Keratinocyte (primary cell): ENCODE measurements around the gene TUT7.

Experiments
- EZH2 ChIP-seq: IDR thresholded peaks from one replicate; pipeline ENCODE4 v1.6.1; 2012; ENCODE audit warnings: inconsistent platforms, mild to moderate bottlenecking, low read length, moderate library complexity
- TF ChIP-seq, protein P1 (sequence below), 3 experiments: IDR thresholded peaks in 1 of 3; conservative IDR thresholded peaks in 1 of 3; optimal IDR thresholded peaks in 1 of 3; 2 replicates in 2 of 3; 3 replicates in 1 of 3; pipeline versions ENCODE3 to v1.5.1; 2011; ENCODE audit warnings: low read length in 3 of 3, mild to moderate bottlenecking in 3 of 3, moderate library complexity in 2 of 3, control low read depth in 1 of 3, inconsistent platforms in 1 of 3; ENCODE audit not compliant: insufficient read depth in 2 of 3; ENCODE audit errors: extremely low read depth in 1 of 3

DNA sequence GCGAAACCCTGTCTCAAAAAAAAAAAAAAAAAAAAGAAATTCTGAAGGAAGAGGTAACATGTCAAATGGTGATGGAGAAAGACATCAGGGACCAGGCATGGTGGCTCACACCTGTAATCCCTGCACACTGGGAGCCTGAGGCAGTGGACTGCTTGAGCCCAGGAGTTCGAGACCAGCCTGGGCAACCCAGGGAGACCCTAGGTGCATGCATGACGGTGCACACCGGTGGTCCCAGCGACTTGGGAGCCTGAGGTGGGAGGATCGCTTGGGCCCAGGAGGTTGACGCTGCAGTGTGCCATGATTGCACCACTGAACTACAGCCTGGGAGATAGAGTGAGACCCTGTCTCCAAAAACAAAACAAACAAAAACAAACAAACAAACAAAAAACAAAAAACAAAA is 73.6 kb downstream of the TUT7 start:
- TF ChIP-seq EZH2, result no peak
- TF ChIP-seq, protein P1, sequence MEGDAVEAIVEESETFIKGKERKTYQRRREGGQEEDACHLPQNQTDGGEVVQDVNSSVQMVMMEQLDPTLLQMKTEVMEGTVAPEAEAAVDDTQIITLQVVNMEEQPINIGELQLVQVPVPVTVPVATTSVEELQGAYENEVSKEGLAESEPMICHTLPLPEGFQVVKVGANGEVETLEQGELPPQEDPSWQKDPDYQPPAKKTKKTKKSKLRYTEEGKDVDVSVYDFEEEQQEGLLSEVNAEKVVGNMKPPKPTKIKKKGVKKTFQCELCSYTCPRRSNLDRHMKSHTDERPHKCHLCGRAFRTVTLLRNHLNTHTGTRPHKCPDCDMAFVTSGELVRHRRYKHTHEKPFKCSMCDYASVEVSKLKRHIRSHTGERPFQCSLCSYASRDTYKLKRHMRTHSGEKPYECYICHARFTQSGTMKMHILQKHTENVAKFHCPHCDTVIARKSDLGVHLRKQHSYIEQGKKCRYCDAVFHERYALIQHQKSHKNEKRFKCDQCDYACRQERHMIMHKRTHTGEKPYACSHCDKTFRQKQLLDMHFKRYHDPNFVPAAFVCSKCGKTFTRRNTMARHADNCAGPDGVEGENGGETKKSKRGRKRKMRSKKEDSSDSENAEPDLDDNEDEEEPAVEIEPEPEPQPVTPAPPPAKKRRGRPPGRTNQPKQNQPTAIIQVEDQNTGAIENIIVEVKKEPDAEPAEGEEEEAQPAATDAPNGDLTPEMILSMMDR (optimal IDR thresholded peaks at IDR 0.05 in 1 of 3, IDR thresholded peaks at IDR 0.05 in 1 of 3, conservative IDR thresholded peaks at IDR 0.05 in 1 of 3; ENCODE audit: extremely low read depth in 1 of 3, insufficient read depth in 2 of 3, low read length in 3 of 3), result no peak
